Upper lobe of left lung (tissue), 4 donors: ENCODE measurements around the gene KRT3.

Source experiments
- CTCF ChIP-seq, 6 experiments: fragments of 450-650 bp in 4 of 6; fragments of 200-600 bp in 2 of 6; sonication (generic) in 2 of 6; IDR thresholded peaks; one replicate each; pipeline ENCODE4 v1.5.1; 2016 to 2019; ENCODE audit warnings: antibody characterized with exemption in 6 of 6
- POLR2A ChIP-seq, 4 donors: fragments of 450-650 bp; IDR thresholded peaks; one replicate each; pipeline ENCODE4 v1.5.1; 2016 to 2017; ENCODE audit warnings: antibody characterized with exemption in 4 of 4, mild to moderate bottlenecking in 2 of 4
- POLR2AphosphoS5 ChIP-seq, 2 donors: sonication (generic); formaldehyde crosslinking; IDR thresholded peaks; one replicate each; pipeline ENCODE4 v1.5.1; 2017; ENCODE audit warnings: antibody characterized with exemption in 2 of 2

DNA sequence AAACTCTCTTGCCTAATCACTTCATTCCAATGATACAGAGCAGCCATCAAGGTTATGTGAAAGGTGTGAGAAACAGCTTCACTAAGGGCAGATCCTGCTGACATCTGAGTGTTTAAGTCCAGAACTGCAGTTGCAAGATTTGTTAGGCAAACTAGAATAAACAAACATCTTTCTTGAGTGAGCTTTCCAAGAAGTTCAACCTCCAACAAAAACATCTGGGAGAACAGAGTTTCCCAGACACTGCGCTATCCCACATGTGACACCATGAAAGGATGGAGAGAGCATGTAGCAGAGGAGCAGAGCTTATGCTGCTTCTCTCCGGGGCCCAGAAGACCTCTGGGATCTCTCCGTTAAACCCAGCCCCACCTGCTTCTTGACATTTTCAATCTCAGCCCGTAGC is 24.4 kb downstream of the KRT3 start:
- no peak for TF ChIP-seq POLR2AphosphoS5 (IDR thresholded peaks at IDR 0.05)
- no peak for TF ChIP-seq CTCF (IDR thresholded peaks at IDR 0.05)
- TF ChIP-seq POLR2A (IDR thresholded peaks at IDR 0.05), result no peak
